RKO (cell line): ENCODE measurements around the gene CUL1.

Experiments used
- DNase-seq: peaks from one replicate; pipeline ENCODE4 v3.0.0-alpha.2; 2016; ENCODE audit warnings: low spot score

Gene CUL1

DNA sequence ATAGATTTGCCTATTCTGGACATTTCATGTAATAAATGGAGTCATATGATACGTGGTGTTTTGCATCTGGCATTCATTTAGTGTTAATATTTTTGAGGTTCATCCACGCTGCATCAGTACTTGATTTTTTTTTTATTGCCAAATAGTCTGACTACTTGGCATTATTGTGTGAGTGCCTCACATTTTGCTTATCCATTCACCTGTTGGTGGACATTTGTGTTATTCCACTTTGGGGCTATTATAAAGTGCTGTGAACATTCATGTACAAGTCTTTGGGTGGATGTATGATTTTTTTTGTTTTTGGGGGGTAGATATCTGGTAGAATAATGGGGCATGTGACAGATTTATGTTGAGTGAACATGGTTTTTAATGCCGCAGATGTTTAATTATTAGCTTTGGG is 19.7 kb downstream of the CUL1 start:
- DNase-seq: no peak

DNA sequence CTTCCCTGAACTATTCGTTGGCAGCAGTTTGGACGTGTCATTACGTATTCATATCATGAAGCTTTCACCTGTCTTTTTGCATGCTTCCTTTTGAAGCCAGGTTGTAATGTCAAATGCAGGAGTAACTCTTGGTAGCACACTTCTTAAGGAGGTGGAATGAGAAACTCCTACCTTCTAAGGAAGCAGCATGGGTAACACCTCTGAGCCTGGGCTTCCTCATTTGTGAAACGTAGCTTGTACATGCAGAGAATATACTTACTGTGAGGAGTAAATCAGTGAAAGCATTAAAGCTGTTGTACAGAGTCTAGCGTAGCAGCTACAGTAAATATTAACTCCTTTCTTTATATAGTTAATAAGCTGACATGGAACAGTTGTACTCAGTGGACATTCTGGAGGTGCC is 21.1 kb downstream of the CUL1 start:
- no peak for DNase-seq

DNA sequence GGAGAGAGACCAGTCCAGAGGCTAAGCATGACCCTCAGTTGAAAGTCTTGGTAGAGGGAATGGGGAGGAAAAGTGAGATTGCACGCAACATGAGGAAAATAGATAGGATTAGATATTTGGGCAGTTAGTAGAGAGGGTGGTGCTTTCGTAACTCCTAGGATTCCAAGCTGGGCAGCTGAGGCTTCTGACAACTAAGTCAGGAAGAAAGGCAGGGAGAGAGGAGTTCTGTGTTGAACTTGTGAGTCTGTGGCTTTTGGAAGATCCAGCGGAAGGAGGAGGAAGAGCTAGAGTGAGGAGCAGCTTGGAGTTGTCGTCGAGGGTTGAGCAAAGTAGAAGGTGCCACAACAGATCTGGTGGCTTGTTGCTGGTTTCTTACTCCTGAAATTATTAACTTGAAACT is 21.8 kb downstream of the CUL1 start:
- DNase-seq: no peak

DNA sequence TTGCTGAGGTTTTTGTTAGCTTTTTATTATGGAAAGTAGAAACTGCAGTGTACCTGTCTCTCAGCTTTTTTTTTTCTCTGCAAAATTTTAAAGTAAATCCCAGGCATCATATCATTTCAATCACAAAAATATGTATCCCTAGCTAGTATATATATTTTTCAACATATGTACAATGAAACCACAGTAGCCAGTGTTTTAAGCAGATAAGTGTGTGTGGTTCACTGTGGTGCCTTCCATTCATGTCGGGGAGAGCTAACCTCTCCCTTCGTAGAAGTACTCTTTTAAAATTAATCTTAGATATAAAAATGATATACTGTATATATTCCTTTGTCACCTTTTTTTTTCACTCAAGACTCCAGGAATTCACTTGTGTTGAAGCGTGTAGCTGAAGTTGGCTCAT is 22.7 kb downstream of the CUL1 start:
- DNase-seq: no peak

DNA sequence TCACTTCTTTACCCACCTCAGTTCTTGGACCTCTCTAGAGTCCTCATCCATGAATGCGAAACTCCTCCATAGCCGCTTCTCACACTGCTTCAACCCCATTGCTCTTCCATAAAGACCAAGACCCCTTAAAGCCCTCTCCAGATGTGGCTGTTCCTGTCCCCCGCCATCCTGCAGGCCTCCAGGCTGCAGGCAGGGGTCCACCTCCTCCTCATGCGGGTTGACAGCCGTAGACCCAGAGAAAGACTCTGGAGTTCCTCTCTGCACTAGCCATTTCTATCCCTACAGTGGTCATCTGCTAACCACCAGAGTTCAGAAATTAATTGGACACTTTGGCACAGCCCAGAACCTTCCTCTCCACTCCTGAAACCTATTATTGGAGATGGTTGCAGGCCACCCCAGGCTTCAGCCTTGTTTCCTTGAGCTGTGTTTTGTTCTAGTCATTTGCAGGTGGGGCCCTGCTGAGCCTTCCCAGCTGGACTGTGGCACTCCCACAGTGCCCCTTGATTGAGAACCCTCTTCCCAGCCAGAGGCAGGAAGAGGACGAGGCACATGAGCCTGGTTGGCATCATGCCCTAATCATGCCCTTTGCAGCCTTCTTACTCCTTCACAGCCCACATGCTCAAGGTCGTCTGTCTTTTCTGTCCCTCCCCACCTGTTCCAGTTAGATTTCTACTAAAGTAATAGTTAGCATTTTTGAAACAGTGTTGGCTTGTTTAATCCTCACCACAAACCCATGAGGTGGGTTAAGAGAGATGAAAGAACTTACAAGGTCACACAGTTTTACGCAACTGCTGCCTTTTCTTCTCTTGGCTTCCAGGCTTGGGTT is 23.9 kb downstream of the CUL1 start:
- DNase-seq: no peak

DNA sequence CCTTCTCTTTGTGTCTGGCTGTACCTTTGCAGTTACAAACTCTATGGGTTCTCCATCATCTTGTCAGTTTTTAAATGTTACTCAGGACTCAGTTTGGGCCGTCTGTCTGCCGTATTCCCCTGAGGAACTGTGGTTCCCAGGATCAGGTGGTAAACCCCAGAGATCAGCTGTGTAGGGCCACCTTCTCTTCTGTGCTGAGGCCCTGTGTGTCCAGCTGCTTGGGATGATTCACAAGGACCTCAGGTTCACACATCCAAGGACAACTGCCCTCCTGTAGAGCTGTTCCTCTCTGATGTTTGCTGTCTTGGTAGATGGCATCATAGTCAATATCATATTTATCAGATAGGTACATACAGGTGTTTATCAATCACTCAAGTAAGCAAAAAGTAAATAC is 24.5 kb downstream of the CUL1 start:
- no peak for DNase-seq

DNA sequence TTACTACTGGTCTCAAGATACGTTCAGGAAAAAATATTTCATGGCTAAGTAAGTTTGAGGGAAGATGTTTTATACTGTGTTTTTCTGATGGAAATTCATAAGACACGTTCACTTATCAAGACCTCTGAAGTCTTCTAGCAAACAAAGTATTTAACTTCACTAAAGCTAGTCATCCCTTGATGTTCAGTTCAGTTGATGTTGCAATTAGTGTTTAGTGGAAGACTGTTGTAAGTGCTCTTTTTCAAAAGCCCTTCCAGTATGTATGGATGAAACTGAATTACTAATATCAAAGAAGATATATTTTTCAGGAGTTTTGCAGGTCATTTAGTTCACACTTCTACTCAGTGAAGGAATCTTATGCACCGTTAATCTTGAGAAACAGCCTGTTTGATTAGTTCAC is 25.1 kb downstream of the CUL1 start:
- no peak for DNase-seq

DNA sequence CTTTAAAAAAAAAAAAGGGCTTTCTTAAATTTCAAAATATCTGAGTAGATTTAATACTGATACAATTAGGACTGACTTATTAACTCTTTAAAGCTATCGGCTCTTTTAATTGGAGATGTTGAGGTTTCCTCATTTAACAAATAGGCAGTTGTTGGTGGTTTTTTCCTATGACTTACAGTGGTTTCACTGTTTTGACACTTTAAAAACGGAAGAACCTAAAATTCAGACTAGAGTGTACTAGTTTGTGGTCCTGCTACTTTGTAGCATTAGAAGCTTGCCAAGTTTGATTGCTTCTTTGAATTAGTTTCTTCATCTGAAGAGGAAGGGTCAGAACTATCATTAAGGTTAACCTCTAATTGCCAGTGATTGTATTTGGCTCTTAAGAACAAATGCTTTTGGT is 27.7 kb downstream of the CUL1 start:
- DNase-seq: no peak

DNA sequence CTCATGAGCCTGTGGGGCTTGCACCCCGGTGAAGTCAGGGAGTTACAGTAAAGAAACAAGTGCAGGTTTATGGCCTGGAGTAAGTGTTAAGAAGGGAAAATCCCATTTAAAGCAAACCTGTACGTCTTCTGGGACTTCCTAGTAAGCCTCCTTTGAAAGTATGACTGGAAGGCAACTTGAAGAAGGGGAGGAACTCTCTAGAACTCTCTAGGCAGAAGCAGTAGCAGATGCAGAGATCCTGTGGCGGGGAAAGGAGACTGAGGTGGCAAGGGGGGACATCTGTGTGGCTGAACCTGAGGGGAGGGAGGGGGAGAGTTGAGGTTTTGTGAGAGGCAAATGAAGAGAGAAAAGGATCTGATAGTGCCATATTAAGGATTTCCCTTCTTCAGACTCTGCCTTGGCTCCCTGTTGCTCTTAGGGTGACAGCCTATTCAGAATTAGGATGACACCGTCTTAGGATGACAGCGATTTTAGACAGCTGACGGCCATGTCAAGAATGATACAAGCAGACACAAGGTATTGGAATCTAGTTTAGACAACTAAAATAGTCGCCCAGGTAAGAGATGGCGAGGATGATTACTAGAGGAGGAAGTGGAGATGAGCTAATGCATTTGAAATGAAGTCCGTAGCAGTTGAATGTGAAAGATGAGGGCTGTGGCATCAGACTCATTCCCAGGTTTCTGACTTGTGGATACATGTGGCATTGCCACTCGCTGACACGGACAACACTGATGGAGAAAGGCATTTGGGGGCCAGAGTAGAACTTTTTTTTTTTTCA is 29.0 kb downstream of the CUL1 start:
- no peak for DNase-seq

DNA sequence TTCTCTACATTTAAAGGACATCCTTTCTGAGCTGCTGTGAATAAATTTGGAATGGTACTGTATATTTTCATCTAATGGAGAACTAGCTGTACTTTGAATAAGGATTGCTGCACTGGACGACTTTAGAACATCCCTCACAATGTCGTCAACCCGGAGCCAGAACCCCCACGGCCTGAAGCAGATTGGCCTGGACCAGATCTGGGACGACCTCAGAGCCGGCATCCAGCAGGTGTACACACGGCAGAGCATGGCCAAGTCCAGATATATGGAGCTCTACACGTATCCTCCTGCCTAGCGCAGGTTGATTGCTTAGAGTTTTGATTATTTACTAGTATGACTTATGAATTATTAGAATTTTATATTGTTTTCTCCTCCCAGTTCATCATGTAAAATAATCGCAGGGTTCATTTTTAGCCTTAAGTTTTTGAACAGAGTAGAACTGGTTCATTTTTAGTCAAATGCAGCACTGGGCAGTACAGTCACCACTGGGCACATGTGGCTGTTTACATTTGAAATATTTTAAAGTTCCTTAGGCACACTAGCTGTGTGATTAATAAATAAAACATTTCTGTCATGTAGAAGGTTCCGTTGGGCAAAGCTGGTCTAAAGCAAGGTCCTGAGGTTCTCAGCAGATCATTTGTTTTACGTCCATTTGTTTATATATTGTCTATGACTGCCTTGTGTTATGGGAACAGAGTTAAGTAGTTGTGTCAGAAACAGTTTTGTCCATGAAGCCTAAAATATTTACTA is 31.5 kb downstream of the CUL1 start:
- DNase-seq: no peak

DNA sequence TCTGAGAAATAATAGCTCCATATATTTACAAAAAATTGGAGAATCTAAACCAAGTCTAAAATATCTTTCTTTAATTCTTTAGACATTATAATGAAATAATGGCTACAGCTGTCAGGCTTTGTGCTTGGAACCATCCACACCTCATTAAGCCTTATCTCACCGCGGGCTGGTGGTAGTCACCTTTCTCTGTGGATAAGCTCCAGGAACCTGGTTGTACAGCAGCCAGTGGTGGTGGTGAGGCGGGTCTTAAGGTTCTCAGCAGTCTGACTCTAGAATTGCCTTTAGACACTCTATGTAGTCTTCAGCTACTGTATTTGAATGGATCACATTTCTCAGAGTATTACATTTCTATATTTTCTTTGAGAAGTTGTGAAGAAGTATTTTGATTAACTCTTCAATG is 34.2 kb downstream of the CUL1 start:
- DNase-seq: no peak

DNA sequence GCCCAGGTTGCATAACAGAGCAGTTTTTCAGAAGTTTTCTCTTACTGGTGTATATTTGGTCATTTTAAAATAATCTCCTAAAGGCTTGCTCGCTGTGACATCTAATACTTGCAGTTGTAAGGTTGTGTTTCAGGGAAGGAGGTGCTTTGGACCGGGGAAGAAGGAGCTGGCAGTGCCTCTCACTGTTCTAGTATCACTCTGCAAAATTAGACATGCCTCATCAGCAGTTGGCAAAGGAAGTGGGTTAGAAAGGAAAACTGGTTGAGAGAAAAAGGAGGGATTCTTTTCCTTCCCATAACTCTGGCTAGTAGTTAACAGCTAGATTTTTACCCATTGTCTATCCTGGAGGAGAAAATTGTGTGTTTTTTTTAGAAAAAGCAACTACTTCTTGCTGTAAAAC is 34.8 kb downstream of the CUL1 start:
- no peak for DNase-seq

DNA sequence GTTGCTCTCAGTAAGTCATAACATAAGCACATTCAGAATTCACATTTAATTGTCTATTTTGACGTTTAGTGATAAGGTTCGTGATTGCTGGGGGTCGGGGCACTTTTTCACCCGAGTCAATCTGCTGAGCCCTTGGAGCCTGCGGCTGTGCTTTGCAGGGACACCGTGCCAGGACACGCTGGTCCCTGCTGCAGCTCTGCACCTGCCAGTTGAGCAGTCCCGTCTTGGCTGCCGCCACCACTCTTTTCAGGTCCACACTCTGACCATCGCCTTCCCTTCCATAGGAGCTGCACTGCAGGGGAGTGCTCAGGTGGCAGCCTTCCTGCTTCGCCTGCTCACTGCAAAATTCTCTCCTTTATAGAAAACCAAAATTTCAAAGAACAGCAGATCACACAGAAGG is 36.4 kb downstream of the CUL1 start:
- no peak for DNase-seq

DNA sequence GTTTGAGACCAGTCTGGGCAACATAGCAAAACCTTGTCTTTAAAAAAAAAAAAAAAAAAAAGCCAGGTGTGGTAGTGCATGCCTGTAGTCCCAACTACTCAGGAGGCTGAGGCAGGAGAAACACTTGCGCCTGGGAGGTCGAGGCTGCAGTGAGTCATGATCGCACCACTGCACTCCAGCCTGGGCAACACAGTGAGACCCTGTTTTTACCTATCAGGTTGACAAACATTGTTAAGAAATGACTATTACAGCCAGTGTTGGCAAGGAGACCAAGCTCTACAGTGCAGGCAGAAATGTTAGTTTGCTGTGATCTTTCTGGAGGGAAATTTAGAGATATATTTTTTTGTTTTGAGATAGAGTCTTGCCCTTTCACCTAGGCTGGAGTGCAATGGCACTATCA is 37.3 kb downstream of the CUL1 start:
- no peak for DNase-seq

DNA sequence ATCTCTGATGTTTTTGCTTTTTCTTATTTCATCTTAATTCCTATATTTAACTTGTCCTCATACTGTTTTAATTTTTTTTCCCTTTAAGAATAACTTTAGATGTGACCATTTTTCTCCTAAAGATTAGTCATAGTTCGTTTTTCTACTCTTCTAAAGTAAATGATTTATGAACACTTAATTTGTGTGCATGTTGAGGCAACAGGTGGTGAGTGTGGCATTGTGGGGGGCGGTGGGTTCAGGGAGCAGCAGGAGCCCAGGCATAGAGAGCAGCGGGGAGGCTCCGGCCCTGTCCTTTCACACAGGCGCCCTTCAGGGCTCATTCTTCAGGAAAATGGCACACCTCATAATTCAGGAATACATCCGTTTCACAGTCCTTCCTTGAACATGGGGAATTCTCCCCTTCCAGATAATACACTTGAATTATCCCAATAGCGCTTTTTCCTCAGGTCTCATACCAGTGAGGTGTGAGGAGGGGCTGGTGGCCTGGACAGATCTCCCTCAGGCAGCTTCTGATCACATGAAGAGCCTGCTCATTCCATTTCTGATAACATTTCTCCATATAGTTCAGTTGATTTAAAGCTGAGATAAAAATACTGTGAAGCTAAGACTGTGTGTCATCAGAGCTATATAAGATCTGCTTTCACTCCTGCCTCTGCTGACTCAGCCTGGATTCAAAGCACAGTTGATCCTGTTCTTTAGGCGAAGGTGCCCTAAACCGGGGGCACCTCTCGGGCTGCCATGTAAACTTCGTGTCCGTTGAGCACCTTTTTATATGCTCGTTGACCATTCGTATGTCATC is 40.2 kb downstream of the CUL1 start:
- no peak for DNase-seq

DNA sequence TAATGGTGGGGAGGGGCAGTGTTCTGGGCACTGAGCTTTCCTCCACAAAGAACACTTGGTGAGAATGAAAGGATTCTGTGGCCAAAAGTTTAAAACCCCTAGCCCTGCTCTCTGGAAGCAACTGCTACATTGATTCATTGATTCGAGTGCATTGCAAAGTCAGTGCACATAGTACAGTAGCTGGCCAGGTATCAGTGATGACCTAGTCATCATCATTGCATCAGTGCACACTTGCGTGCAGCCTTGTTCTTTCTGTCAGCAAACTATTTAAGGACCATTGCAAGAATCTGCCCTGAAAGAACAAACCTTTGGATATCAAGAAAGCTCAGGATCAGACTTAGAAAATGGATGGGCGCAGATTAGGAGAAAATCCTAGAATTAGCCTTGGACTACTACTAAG is 47.4 kb downstream of the CUL1 start:
- DNase-seq: no peak

DNA sequence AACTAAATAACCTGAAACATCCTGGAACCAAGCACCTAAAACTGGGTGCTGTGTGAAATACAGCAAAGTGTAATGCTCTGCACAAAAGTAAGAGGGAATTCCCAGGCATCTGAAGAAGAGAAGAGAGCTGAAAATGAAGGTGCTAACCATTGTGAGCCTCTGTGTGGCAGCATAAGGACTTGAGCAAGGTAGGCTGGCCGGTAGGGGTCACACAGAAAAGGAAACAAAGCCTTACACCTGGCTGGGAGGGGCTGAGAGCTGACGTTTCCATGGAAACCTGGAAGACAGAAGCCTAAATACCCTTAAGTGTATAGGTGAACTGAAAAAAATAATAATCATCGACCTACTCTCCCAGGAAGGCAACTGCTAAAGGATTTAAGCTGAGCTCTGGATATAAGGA is 48.6 kb downstream of the CUL1 start:
- DNase-seq: no peak

DNA sequence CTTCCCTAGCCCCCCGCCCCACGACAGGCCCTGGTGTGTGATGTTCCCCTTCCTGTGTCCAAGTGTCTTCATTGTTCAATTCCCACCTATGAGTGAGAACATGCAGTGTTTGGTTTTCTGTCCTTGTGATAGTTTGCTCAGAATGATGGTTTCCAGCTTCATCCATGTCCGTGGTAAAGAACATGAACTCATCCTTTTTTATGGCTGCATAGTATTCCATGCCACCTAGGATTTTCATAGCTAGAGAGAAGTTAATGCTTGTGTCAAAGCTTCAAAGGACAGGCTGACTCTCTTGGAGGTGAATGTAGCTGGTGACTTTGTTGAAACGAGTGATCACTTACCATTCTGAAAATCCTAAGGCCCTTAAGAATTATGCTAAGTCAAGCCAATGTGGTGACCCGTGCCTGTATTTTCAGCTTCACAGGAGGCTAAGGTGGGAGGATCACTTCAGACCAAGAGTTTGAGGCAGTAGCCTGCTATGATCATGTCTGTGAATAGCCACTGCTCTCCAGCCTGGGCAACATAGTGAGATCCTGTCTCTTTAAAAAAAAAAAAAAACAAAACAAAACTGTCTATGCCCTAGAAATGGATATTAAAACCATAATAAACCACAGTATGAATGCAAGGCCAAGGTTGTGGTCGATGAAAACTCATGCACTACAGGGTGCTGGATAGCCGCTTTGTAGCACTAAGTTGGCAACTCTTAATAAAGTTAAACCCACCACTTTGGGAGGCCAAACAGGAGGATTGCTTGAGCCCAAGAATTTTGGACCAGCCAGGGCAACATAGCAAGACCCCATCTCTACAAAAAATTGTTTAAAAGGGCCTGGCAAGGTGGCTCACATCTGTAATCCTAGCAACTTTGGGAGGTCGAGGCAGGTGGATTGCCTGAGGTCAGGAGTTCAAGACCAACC is 52.0 kb downstream of the CUL1 start:
- no peak for DNase-seq

DNA sequence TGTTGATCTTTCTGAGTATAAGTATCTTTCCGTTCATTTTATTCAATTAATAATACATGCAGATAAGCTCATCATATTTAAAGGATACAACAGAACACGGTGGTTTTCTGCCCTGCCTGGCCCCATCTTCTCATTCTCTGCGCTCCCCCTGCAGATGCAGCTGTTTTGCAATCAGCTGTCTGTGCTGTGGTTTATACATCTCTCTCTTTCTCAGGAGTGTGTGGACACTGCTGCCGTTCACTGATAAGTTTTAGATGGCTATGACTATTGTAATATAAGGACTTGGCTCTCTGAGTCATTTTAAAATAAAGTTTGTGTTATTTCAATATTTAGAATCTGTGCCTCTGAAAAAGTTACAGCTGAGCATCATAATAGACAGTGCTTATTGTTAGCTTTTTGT is 54.5 kb downstream of the CUL1 start:
- DNase-seq: no peak

DNA sequence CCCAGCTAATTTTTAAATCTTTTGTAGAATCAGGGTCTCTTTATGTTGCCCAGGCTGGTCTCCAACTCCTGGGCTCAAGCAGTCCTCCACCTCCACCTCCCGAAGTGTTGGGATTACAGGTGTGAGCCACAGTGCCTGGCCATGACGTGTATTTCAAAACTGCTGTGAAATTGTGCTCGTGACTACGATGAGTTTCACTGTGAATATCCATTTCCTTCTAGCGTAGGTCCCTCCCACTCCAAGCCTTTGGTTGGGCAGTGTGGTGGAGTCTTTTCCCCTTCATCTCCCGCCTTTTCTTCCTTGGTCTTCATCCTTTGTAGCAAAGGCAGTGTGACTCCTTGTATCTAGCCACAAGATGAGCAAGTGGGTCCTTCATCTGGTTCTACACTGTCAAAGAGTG is 56.2 kb downstream of the CUL1 start:
- DNase-seq: no peak
